Pancreas (tissue), 10 donors: ENCODE data around the gene GNPTAB. TPM values are rescaled to one million over a fixed set of nuclear protein-coding genes. Genes with fewer than 3 reads are reported as not detected.

Experiments used
- ATAC-seq, 4 donors: fragments of 200-7000 bp; cut with Tn5 transposase; one replicate each; pipeline versions ENCODE4 v1.8.0 to v1.9.1; 2020; ENCODE audit warnings: mild to moderate bottlenecking in 4 of 4, moderate library complexity in 4 of 4
- DNase-seq, 6 donors: peaks; one replicate each; pipeline ENCODE4 v3.0.0-alpha.2; 2020
- FAIRE-seq: peaks from 2 replicates; lab custom pipeline; 2012; peaks lifted over from hg19 to GRCh38; lab: Jason Lieb, UNC
- H3K27ac ChIP-seq, 4 donors: fragments of 200-600 bp; sonication (generic); 1 replicate in 3 of 4; 2 replicates in 1 of 4; pipeline versions ENCODE4 v1.5.0 to v1.8.0; 2020
- H3K27me3 ChIP-seq, 4 donors: fragments of 200-600 bp; one replicate each; pipeline ENCODE4 v1.8.0; 2021
- H3K36me3 ChIP-seq, 3 donors: fragments of 200-600 bp; sonication (generic) in 1 of 3; one replicate each; pipeline versions ENCODE4 v1.5.0 to v1.8.0; 2020 to 2021
- H3K4me1 ChIP-seq, 3 donors: fragments of 200-600 bp; one replicate each; pipeline ENCODE4 v1.8.0; 2021
- H3K4me3 ChIP-seq, 4 donors: fragments of 200-600 bp; sonication (generic) in 2 of 4; one replicate each; pipeline versions ENCODE4 v1.5.0 to v1.8.0; 2020 to 2021
- H3K9me3 ChIP-seq, 4 donors: fragments of 200-600 bp; one replicate each; pipeline ENCODE4 v1.8.0; 2021
- CTCF ChIP-seq, 4 donors: fragments of 200-600 bp; sonication (generic) in 3 of 4; IDR thresholded peaks; one replicate each; pipeline versions ENCODE4 v1.5.0 to v1.8.0; 2021; ENCODE audit warnings: antibody characterized with exemption in 4 of 4
- WGBS, 2 donors: extraction: QIAGEN DNeasy Blood & Tissue Kit; methylation state at CpG; one replicate each; pipeline ENCODE4 v1.1.7; 2013; 5-methylcytosine and 5-hydroxymethylcytosine counted together
- intact Hi-C, 3 donors: fragments of 100-400 bp; cut with DNase I; formaldehyde crosslinking; loops; one replicate each; pipeline versions ENCODE4 v1.11.1 to v1.14.2; 2022
- polyA plus RNA-seq, 2 donors: library from polyadenylated mRNA; stranded (reverse); fragments of 200-250 nt; gene quantifications; one replicate each; pipeline ENCODE4 v1.2.3, GENCODE V29; 2013
- total RNA-seq, 6 donors: library from RNA; stranded (reverse); fragmentation: NEBNext Ultra II Directional in 4 of 6; extraction: Animal tissue kit (Norgen Biotek cat#: 25700) in 4 of 6; gene quantifications; one replicate each; pipeline versions ENCODE4 v1.2.1 to v1.2.4, GENCODE V29; 2021 to 2023
- donor health status: healthy with polysubstance abuse.
- donor health status: DM: no; HTN: no; CAD: no; lungs with moderate emphysema.
- donor health status: DM: no; HTN: no; CAD: no.
- donor health status: control.
- donor health status: control.
- donor health status: Bipolar disorder and iron deficiency.
- donor health status: DM: yes; HTN: yes; CAD: no.
- donor health status: DM: no; HTN: no; CAD: no.
- donor health status: DM: no; HTN: no; CAD: no.
- donor health status: DM: yes; HTN: yes; CAD: no.

GNPTAB gene
- total and polyA plus RNA-seq, 8 donors: 5.4 to 27.7 (median 12.2) TPM

- Histone ChIP-seq H3K9me3 (no peaks in the 10 kb centered on the region), H3K27me3 (no peaks in the 10 kb centered on the region), H3K4me1 (no peaks in the 10 kb centered on the region), H3K4me3 (no peak overlapping the region), H3K27ac (no peak overlapping the region), H3K36me3 (no peaks in the 10 kb centered on the region)
- intact Hi-C loops: no loop called here
- no peak for DNase-seq
- ATAC-seq: no peak
- TF ChIP-seq CTCF (IDR thresholded peaks at IDR 0.05): no peak
- FAIRE-seq: no peak
These were observed 22.2 kb upstream of the GNPTAB start for GRCh38 chr12:101852998-101853397.

GRCh38 chr12:101850199-101850598 lies 19.4 kb upstream of the GNPTAB start:
- Histone ChIP-seq H3K4me3 (no peak overlapping the region), H3K27me3 (no peaks in the 10 kb centered on the region), H3K4me1 (no peaks in the 10 kb centered on the region), H3K36me3 (no peaks in the 10 kb centered on the region), H3K9me3 (no peaks in the 10 kb centered on the region), H3K27ac (no peak overlapping the region)
- ATAC-seq: no peak
- intact Hi-C loops: no loop called here
- 87 to 90% methylated on average over 1 of the region's 1 CpG for WGBS, 2 donors
- no peak for FAIRE-seq
- TF ChIP-seq CTCF (IDR thresholded peaks at IDR 0.05): no peak
- DNase-seq: no peak

GRCh38 chr12:101847325-101847724 lies 16.6 kb upstream of the GNPTAB start:
- ATAC-seq (no peak), DNase-seq (no peak), FAIRE-seq (no peak)
- Histone ChIP-seq H3K36me3 (no peaks in the 10 kb centered on the region), H3K4me3 (no peak overlapping the region), H3K27me3 (no peaks in the 10 kb centered on the region), H3K9me3 (no peaks in the 10 kb centered on the region), H3K4me1 (no peaks in the 10 kb centered on the region), H3K27ac (no peak overlapping the region)
- 46 to 49% methylated on average over 5 of the region's 5 CpGs for whole genome bisulfite sequencing, 2 donors
- intact Hi-C loops: no loop called here
- TF ChIP-seq CTCF (IDR thresholded peaks at IDR 0.05): no peak

- intact Hi-C loops: no loop called here
- no peak overlapping the region for H3K27ac ChIP-seq
- no peaks in the 10 kb centered on the region for H3K4me1 ChIP-seq
- no peaks in the 10 kb centered on the region for H3K36me3 ChIP-seq
- FAIRE-seq (no peak), ATAC-seq (no peak), DNase-seq (no peak)
- H3K4me3 ChIP-seq: no peak overlapping the region
- H3K9me3 ChIP-seq: no peaks in the 10 kb centered on the region
- TF ChIP-seq CTCF (IDR thresholded peaks at IDR 0.05): no peak
- WGBS, 2 donors: 70 to 71% methylated on average over 5 of the region's 5 CpGs
- H3K27me3 ChIP-seq: no peaks in the 10 kb centered on the region
These were observed 14.5 kb upstream of the GNPTAB start for GRCh38 chr12:101845137-101845711.

GRCh38 chr12:101841069-101841468 lies 10.3 kb upstream of the GNPTAB start:
- WGBS, 2 donors: 68 to 74% methylated on average over 4 of the region's 4 CpGs

More at GRCh38 chr12:101841069-101841468, 10.3 kb upstream of the GNPTAB start:
- no peaks in the 10 kb centered on the region for H3K27me3 ChIP-seq
- no peaks in the 10 kb centered on the region for H3K36me3 ChIP-seq
- DNase-seq: no peak
- H3K4me3 ChIP-seq: no peak overlapping the region
- intact Hi-C loops: no loop called here
- no peaks in the 10 kb centered on the region for H3K9me3 ChIP-seq
- TF ChIP-seq CTCF (IDR thresholded peaks at IDR 0.05): no peak
- H3K4me1 ChIP-seq: no peaks in the 10 kb centered on the region
- H3K27ac ChIP-seq: no peak overlapping the region
- no peak for ATAC-seq
- no peak for FAIRE-seq
